HepG2 (cell line): ENCODE results near the gene S100A13. TPM values are rescaled to one million over a fixed set of nuclear protein-coding genes. Genes with fewer than 3 reads are reported as not detected.

Source experiments
- ATAC-seq: fragments of 200-7000 bp; cut with Tn5 transposase; 3 replicates; pipeline ENCODE4 v1.9.1; 2020; ENCODE audit warnings: mild to moderate bottlenecking, moderate library complexity
- BruUV-seq: library from RNA; stranded (reverse); fragments of 400-500 nt; replicated peaks from 2 replicates; lab custom pipeline; 2021; lab: Mats Ljungman, UMichigan
- CTCF ChIA-PET: fragments of 300-600 bp; formaldehyde crosslinking; extraction: SDS; loops from one replicate; lab custom pipeline; 2021; ENCODE audit warnings: low total read pairs, inconsistent platforms, low intra/inter-chr PET ratio; lab: Yijun Ruan, JAX
- POLR2A ChIA-PET: fragments of 350-600 bp; sonication (Branson Sonifier 250); formaldehyde crosslinking; loops from one replicate; lab custom pipeline; 2020; ENCODE audit warnings: antibody characterized with exemption, inconsistent platforms; lab: Yijun Ruan, JAX
- DNase-seq: peaks from one replicate; pipeline ENCODE4 v3.0.0-alpha.2; 2015; ENCODE audit warnings: low spot score
- FAIRE-seq: peaks from 3 replicates; lab custom pipeline; 2011; peaks lifted over from hg19 to GRCh38; lab: Jason Lieb, UNC
- H2AFZ ChIP-seq: one replicate; pipeline ENCODE4 v1.6.1; 2011; ENCODE audit warnings: low read length, inconsistent platforms
- H3K27ac ChIP-seq: fragments of 300-600 bp; 3 replicates; pipeline ENCODE4 v1.8.0; 2011; ENCODE audit warnings: mixed run types, mild to moderate bottlenecking, mixed read lengths, low read length, inconsistent platforms; ENCODE audit not compliant: insufficient read depth; ENCODE audit errors: extremely low read length
- H3K27me3 ChIP-seq, 2 experiments: fragments of 200-600 bp in 1 of 2; 2 replicates in 1 of 2; 3 replicates in 1 of 2; pipeline versions ENCODE4 v1.6.0 to v1.8.0; 2011; ENCODE audit warnings: low read length in 2 of 2, mild to moderate bottlenecking in 2 of 2, moderate library complexity in 2 of 2, inconsistent platforms in 1 of 2; ENCODE audit not compliant: insufficient read depth in 2 of 2, control insufficient read depth in 1 of 2
- H3K36me3 ChIP-seq, 2 experiments: fragments of 200-600 bp in 1 of 2; replicated peaks in 1 of 2; 2 replicates in 1 of 2; 3 replicates in 1 of 2; pipeline versions ENCODE4 v1.5.1 to v1.8.0; 2011; ENCODE audit warnings: low read length in 2 of 2, inconsistent platforms in 1 of 2; ENCODE audit not compliant: insufficient read depth in 2 of 2, control insufficient read depth in 1 of 2
- H3K4me1 ChIP-seq: 2 replicates; pipeline ENCODE4 v1.5.1; 2012; ENCODE audit warnings: low read length, inconsistent platforms; ENCODE audit not compliant: insufficient read depth
- H3K4me2 ChIP-seq: 2 replicates; pipeline ENCODE4 v1.6.0; 2011; ENCODE audit warnings: low read depth, low read length, inconsistent platforms
- H3K4me3 ChIP-seq, 3 experiments: fragments of 200-600 bp in 1 of 3; sonication (generic), shearing (Covaris generic) in 1 of 3; replicated peaks in 1 of 3; 2 replicates each; pipeline ENCODE4 v1.5.1; 2011 to 2016; ENCODE audit warnings: low read length in 3 of 3, inconsistent platforms in 2 of 3, low read depth in 2 of 3, mild to moderate bottlenecking in 2 of 3, control low read depth in 1 of 3, mixed read lengths in 1 of 3; ENCODE audit not compliant: insufficient read depth in 1 of 3
- H3K79me2 ChIP-seq: one replicate; pipeline ENCODE4 v1.6.1; 2011; ENCODE audit warnings: low read length, inconsistent platforms; ENCODE audit not compliant: insufficient read depth
- H3K9ac ChIP-seq: 2 replicates; pipeline ENCODE4 v1.6.0; 2011; ENCODE audit warnings: mild to moderate bottlenecking, low read depth, low read length, inconsistent platforms; ENCODE audit not compliant: insufficient read depth
- H3K9me3 ChIP-seq: 2 replicates; pipeline ENCODE4 v1.5.1; 2012; ENCODE audit warnings: mild to moderate bottlenecking, low read length
- H4K20me1 ChIP-seq: 2 replicates; pipeline ENCODE4 v1.6.0; 2011; ENCODE audit warnings: inconsistent platforms, mild to moderate bottlenecking, low read length, moderate library complexity; ENCODE audit not compliant: insufficient read depth
- HIC2 ChIP-seq: sonication (generic); formaldehyde crosslinking; IDR thresholded peaks from 2 replicates; pipeline ENCODE4 v1.9.0; 2022; ENCODE audit warnings: low read depth, missing genetic modification reagents
- MAFK ChIP-seq, 2 experiments: IDR thresholded peaks in 1 of 2; conservative IDR thresholded peaks in 1 of 2; 2 replicates each; pipeline ENCODE4 v1.6.1; 2011; ENCODE audit warnings: improper control_type of control experiment in 2 of 2, low read length in 2 of 2
- MAZ ChIP-seq, 2 experiments: sonication (generic) in 1 of 2; formaldehyde crosslinking in 1 of 2; IDR thresholded peaks; 2 replicates each; pipeline versions ENCODE4 v1.5.0 to v1.6.1; 2012 to 2020; ENCODE audit warnings: low read depth in 2 of 2, mild to moderate bottlenecking in 2 of 2, borderline replicate concordance in 1 of 2, improper control_type of control experiment in 1 of 2, low read length in 1 of 2, missing genetic modification reagents in 1 of 2, moderate library complexity in 1 of 2
- TOPORS ChIP-seq: sonication (generic); formaldehyde crosslinking; IDR thresholded peaks from 2 replicates; pipeline ENCODE4 v1.8.0; 2023; ENCODE audit warnings: mild to moderate bottlenecking, missing genetic modification reagents
- ZNF337 ChIP-seq: sonication (generic); formaldehyde crosslinking; IDR thresholded peaks from 2 replicates; pipeline ENCODE4 v1.5.1; 2020; ENCODE audit warnings: missing genetic modification reagents, low read depth, mild to moderate bottlenecking, borderline replicate concordance
- ZNF878 ChIP-seq: sonication (generic); formaldehyde crosslinking; IDR thresholded peaks from 2 replicates; pipeline ENCODE4 v1.8.1; 2023; ENCODE audit warnings: mild to moderate bottlenecking, missing genetic modification reagents, moderate library complexity
- WGBS: methylation state at CpG from one replicate; pipeline ENCODE4 v1.1.6; 2017; ENCODE audit warnings: low lambda C conversion rate; 5-methylcytosine and 5-hydroxymethylcytosine counted together
- in situ Hi-C: cut with HindIII; loops from 2 replicates; pipeline ENCODE4 v1.10.0; 2017; ENCODE audit warnings: low pct_unique_long_range_greater_than_20kb; ENCODE audit not compliant: extremely low pct_ligation_motif_present
- intact Hi-C: fragments of 100-400 bp; cut with micrococcal nuclease; formaldehyde crosslinking; loops from one replicate; pipeline ENCODE4 v1.10.0; 2022; ENCODE audit not compliant: unreplicated experiment
- polyA plus RNA-seq, 8 experiments: library from polyadenylated mRNA; depleted of rRNA in 3 of 8; stranded (reverse) in 7 of 8; unstranded in 1 of 8; fragments of >200 nt; fragmentation: Illumina TruSeq in 4 of 8; extraction: Trizol in 4 of 8; gene quantifications; 2 replicates each; pipeline versions ENCODE4 v1.2.1 to v1.2.3, GENCODE V29; 2011 to 2016; ENCODE audit warnings: low read depth in 4 of 8, missing spikeins in 1 of 8, mixed read lengths in 1 of 8; ENCODE audit not compliant: insufficient read depth in 1 of 8
- total RNA-seq, 5 experiments: library from RNA; depleted of rRNA; stranded (reverse); fragments of >200 nt; fragmentation: Illumina TruSeq; extraction: Trizol; gene quantifications; 2 replicates each; pipeline ENCODE4 v1.2.3, GENCODE V29; 2016; ENCODE audit warnings: low read depth in 1 of 5
- TF ChIP-seq, protein P1 (sequence below): sonication (generic); formaldehyde crosslinking; IDR thresholded peaks from 2 replicates; pipeline ENCODE4 v1.4.0; 2020; ENCODE audit warnings: missing genetic modification reagents

Gene S100A13
- total and polyA plus RNA-seq, 2 of the 13 experiments (the other 11 are each of a cell fraction or from before 2014, with no cell fraction given) = 89.5 to 172 TPM

- Histone ChIP-seq H3K27ac (no peak overlapping the region), H3K4me2 (no peak overlapping the region), H3K27me3 (no peaks in the 10 kb centered on the region), H3K4me1 (peaks cover 44% of the 10 kb centered on the region), H3K4me3 (no peak overlapping the region), H2AFZ (no peak overlapping the region), H3K9ac (no peak overlapping the region), H3K79me2 (peaks cover 34% of the 10 kb centered on the region), H4K20me1 (peaks cover 13% of the 10 kb centered on the region), H3K36me3 (peaks cover 11 to 54% of the 10 kb centered on the region in 2 experiments), H3K9me3 (no peaks in the 10 kb centered on the region)
- ChIA-PET CTCF (no interaction called here), POLR2A (no interaction called here)
- intact Hi-C loops (no loop called here), in situ Hi-C loops (no loop called here)
- TF ChIP-seq MAZ (IDR thresholded peaks at IDR 0.05; ENCODE audit: borderline replicate concordance, low read depth, low read length) (no peak), MAZ (CRISPR knock-in tag; IDR thresholded peaks at IDR 0.05; ENCODE audit: low read depth) (no peak), HIC2 (CRISPR knock-in tag) (no peak), TOPORS (CRISPR knock-in tag) (no peak), ZNF337 (CRISPR knock-in tag) (no peak), MAFK (conservative IDR thresholded peaks at IDR 0.05 in 1 of 2, IDR thresholded peaks at IDR 0.05 in 1 of 2; ENCODE audit: low read length in 2 of 2) (no peak), ZNF878 (CRISPR knock-in tag) (no peak)
- TF ChIP-seq, protein P1, sequence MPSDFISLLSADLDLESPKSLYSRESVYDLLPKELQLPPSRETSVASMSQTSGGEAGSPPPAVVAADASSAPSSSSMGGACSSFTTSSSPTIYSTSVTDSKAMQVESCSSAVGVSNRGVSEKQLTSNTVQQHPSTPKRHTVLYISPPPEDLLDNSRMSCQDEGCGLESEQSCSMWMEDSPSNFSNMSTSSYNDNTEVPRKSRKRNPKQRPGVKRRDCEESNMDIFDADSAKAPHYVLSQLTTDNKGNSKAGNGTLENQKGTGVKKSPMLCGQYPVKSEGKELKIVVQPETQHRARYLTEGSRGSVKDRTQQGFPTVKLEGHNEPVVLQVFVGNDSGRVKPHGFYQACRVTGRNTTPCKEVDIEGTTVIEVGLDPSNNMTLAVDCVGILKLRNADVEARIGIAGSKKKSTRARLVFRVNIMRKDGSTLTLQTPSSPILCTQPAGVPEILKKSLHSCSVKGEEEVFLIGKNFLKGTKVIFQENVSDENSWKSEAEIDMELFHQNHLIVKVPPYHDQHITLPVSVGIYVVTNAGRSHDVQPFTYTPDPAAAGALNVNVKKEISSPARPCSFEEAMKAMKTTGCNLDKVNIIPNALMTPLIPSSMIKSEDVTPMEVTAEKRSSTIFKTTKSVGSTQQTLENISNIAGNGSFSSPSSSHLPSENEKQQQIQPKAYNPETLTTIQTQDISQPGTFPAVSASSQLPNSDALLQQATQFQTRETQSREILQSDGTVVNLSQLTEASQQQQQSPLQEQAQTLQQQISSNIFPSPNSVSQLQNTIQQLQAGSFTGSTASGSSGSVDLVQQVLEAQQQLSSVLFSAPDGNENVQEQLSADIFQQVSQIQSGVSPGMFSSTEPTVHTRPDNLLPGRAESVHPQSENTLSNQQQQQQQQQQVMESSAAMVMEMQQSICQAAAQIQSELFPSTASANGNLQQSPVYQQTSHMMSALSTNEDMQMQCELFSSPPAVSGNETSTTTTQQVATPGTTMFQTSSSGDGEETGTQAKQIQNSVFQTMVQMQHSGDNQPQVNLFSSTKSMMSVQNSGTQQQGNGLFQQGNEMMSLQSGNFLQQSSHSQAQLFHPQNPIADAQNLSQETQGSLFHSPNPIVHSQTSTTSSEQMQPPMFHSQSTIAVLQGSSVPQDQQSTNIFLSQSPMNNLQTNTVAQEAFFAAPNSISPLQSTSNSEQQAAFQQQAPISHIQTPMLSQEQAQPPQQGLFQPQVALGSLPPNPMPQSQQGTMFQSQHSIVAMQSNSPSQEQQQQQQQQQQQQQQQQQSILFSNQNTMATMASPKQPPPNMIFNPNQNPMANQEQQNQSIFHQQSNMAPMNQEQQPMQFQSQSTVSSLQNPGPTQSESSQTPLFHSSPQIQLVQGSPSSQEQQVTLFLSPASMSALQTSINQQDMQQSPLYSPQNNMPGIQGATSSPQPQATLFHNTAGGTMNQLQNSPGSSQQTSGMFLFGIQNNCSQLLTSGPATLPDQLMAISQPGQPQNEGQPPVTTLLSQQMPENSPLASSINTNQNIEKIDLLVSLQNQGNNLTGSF (CRISPR knock-in tag) = no peak
- WGBS = 97% methylated on average over 9 of the region's 9 CpGs
- ATAC-seq = no peak
- DNase-seq = no peak
- FAIRE-seq = no peak
- no TSS peak for BruUV-seq
Measured at GRCh38 chr1:153636312-153636711, 9.0 kb upstream of the S100A13 start.
